GM12873 (cell line): Measurements from ENCODE around the gene ATP1A3.
A peak's percentile ranks its signal among the peaks of the same experiment; 100 is the strongest.

ENCODE experiments used
- CTCF ChIP-seq: IDR thresholded peaks from 2 replicates; pipeline ENCODE4 v1.5.1; 2012; ENCODE audit warnings: low read depth, mild to moderate bottlenecking, moderate library complexity, low read length, control low read depth; ENCODE audit not compliant: insufficient read depth; ENCODE audit errors: missing control alignments

The ATP1A3 gene

GRCh38 chr19:41958367-41959055 lies 35.5 kb downstream of the ATP1A3 start:
- TF ChIP-seq CTCF: no peak

GRCh38 chr19:41957838-41958366 lies 36.1 kb downstream of the ATP1A3 start:
- peak; percentile 81 for TF ChIP-seq CTCF

- TF ChIP-seq CTCF: no peak
Observed at GRCh38 chr19:41957161-41957837, 36.7 kb downstream of the ATP1A3 start.

GRCh38 chr19:41956621-41957020 lies 37.4 kb downstream of the ATP1A3 start:
- TF ChIP-seq CTCF: no peak

GRCh38 chr19:41955521-41955920 lies 38.5 kb downstream of the ATP1A3 start:
- no peak for TF ChIP-seq CTCF

- peak; percentile 100 for TF ChIP-seq CTCF
Observed at GRCh38 chr19:41951686-41952172, 42.3 kb downstream of the ATP1A3 start.

GRCh38 chr19:41947091-41947490 lies 46.9 kb downstream of the ATP1A3 start:
- no peak for TF ChIP-seq CTCF
